HepG2 (cell line): ENCODE data around the gene P3H4. TPM values are rescaled to one million over a fixed set of nuclear protein-coding genes. Genes with fewer than 3 reads are reported as not detected.

Source experiments
- CENPX ChIP-seq: sonication (generic); formaldehyde crosslinking; IDR thresholded peaks from 2 replicates; pipeline ENCODE4 v1.9.0; 2021; ENCODE audit warnings: mild to moderate bottlenecking, missing genetic modification reagents, moderate library complexity
- ELF1 ChIP-seq: sonication (generic); formaldehyde crosslinking; IDR thresholded peaks from 2 replicates; pipeline ENCODE4 v1.4.0; 2020; ENCODE audit warnings: missing genetic modification reagents
- GATA4 ChIP-seq: sonication (generic); IDR thresholded peaks from 2 replicates; pipeline ENCODE4 v1.6.1; 2016; ENCODE audit warnings: antibody characterized with exemption, low read depth, borderline replicate concordance
- GATAD1 ChIP-seq: IDR thresholded peaks from 2 replicates; pipeline ENCODE4 v1.6.1; 2016; ENCODE audit warnings: missing genetic modification reagents, missing compliant biosample characterization
- GTF3A ChIP-seq: sonication (generic); formaldehyde crosslinking; conservative IDR thresholded peaks from 2 replicates; pipeline ENCODE4 v1.4.0; 2020; ENCODE audit warnings: mild to moderate bottlenecking, missing genetic modification reagents
- PTBP1 ChIP-seq: fragments of 200-400 bp; formaldehyde crosslinking; IDR thresholded peaks from 2 replicates; pipeline ENCODE4 v1.6.1; 2018; ENCODE audit warnings: low read length, low read depth; ENCODE audit not compliant: poor library complexity, severe bottlenecking
- SMAD9 ChIP-seq: sonication (generic); formaldehyde crosslinking; IDR thresholded peaks from 2 replicates; pipeline ENCODE4 v1.5.1; 2020; ENCODE audit warnings: mild to moderate bottlenecking, missing genetic modification reagents
- XBP1 ChIP-seq: sonication (generic); formaldehyde crosslinking; IDR thresholded peaks from 2 replicates; pipeline ENCODE4 v1.5.0; 2020; ENCODE audit warnings: missing genetic modification reagents
- ZNF33A ChIP-seq: sonication (generic); formaldehyde crosslinking; IDR thresholded peaks from 2 replicates; pipeline ENCODE4 v1.5.1; 2020; ENCODE audit warnings: missing genetic modification reagents, mild to moderate bottlenecking, moderate library complexity, borderline replicate concordance
- ZNF350 ChIP-seq: sonication (generic); formaldehyde crosslinking; IDR thresholded peaks from 2 replicates; pipeline ENCODE4 v1.4.0; 2020; ENCODE audit warnings: mild to moderate bottlenecking, low read depth, missing genetic modification reagents, borderline replicate concordance
- ZNF607 ChIP-seq: sonication (generic); formaldehyde crosslinking; IDR thresholded peaks from 2 replicates; pipeline ENCODE4 v1.5.1; 2020; ENCODE audit warnings: missing genetic modification reagents, mild to moderate bottlenecking, borderline replicate concordance
- polyA plus RNA-seq, 8 experiments: library from polyadenylated mRNA; depleted of rRNA in 3 of 8; stranded (reverse) in 7 of 8; unstranded in 1 of 8; fragments of >200 nt; fragmentation: Illumina TruSeq in 4 of 8; extraction: Trizol in 4 of 8; gene quantifications; 2 replicates each; pipeline versions ENCODE4 v1.2.1 to v1.2.3, GENCODE V29; 2011 to 2016; ENCODE audit warnings: low read depth in 4 of 8, missing spikeins in 1 of 8, mixed read lengths in 1 of 8; ENCODE audit not compliant: insufficient read depth in 1 of 8
- total RNA-seq, 5 experiments: library from RNA; depleted of rRNA; stranded (reverse); fragments of >200 nt; fragmentation: Illumina TruSeq; extraction: Trizol; gene quantifications; 2 replicates each; pipeline ENCODE4 v1.2.3, GENCODE V29; 2016; ENCODE audit warnings: low read depth in 1 of 5
- TF ChIP-seq, protein P1 (sequence below): sonication (generic); formaldehyde crosslinking; IDR thresholded peaks from 2 replicates; pipeline ENCODE4 v1.5.1; 2020; ENCODE audit warnings: missing genetic modification reagents, mild to moderate bottlenecking, borderline replicate concordance
- TF ChIP-seq, protein P2 (sequence below): sonication (generic); formaldehyde crosslinking; IDR thresholded peaks from 2 replicates; pipeline ENCODE4 v1.4.0; 2020; ENCODE audit warnings: missing genetic modification reagents, mild to moderate bottlenecking, borderline replicate concordance
- TF ChIP-seq, protein P3 (sequence below): sonication (generic); formaldehyde crosslinking; IDR thresholded peaks from 2 replicates; pipeline ENCODE4 v1.8.0; 2022; ENCODE audit warnings: missing genetic modification reagents, mild to moderate bottlenecking, borderline replicate concordance
- TF ChIP-seq, protein P4 (sequence below): sonication (generic); formaldehyde crosslinking; IDR thresholded peaks from 2 replicates; pipeline ENCODE4 v1.5.0; 2020; ENCODE audit warnings: mild to moderate bottlenecking, missing genetic modification reagents

The P3H4 gene
- total and polyA plus RNA-seq, 2 of the 13 experiments (the other 11 are each of a cell fraction or from before 2014, with no cell fraction given) = 37.1 to 50.6 TPM

DNA sequence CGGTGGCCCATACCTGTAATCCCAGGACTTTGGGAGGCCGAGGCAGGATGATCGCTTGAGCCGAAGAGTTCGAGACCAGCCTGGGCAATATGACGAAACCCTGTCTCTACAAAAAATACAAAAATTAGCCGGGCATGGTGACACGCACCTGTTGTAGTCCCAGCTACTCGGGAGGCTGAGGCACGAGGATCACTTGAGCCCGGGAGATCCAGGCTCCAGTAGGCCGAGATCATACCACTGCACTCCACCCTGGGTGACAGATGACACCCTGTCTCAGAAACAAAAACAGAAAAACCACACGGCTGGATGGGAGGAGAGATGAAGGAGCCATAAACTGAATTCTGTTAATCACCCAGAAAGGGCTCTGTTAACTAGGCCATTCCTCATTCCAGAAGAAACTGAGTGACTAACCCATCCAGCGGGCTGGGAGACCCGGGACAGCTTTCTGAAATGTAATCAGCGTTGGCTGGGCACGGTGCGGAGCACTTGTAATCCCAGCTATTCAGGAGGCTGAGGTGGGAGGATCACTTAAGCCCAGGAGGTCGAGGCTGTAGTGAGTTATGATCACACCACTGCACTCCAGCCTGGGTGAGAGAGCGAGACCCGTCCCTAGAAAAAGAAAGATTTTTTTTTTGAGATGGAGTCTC lies 24.9 kb upstream of the P3H4 start (continued):
- TF ChIP-seq, protein P1, sequence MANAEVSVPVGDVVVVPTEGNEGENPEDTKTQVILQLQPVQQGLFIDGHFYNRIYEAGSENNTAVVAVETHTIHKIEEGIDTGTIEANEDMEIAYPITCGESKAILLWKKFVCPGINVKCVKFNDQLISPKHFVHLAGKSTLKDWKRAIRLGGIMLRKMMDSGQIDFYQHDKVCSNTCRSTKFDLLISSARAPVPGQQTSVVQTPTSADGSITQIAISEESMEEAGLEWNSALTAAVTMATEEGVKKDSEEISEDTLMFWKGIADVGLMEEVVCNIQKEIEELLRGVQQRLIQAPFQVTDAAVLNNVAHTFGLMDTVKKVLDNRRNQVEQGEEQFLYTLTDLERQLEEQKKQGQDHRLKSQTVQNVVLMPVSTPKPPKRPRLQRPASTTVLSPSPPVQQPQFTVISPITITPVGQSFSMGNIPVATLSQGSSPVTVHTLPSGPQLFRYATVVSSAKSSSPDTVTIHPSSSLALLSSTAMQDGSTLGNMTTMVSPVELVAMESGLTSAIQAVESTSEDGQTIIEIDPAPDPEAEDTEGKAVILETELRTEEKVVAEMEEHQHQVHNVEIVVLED = no peak
- TF ChIP-seq, protein P2, sequence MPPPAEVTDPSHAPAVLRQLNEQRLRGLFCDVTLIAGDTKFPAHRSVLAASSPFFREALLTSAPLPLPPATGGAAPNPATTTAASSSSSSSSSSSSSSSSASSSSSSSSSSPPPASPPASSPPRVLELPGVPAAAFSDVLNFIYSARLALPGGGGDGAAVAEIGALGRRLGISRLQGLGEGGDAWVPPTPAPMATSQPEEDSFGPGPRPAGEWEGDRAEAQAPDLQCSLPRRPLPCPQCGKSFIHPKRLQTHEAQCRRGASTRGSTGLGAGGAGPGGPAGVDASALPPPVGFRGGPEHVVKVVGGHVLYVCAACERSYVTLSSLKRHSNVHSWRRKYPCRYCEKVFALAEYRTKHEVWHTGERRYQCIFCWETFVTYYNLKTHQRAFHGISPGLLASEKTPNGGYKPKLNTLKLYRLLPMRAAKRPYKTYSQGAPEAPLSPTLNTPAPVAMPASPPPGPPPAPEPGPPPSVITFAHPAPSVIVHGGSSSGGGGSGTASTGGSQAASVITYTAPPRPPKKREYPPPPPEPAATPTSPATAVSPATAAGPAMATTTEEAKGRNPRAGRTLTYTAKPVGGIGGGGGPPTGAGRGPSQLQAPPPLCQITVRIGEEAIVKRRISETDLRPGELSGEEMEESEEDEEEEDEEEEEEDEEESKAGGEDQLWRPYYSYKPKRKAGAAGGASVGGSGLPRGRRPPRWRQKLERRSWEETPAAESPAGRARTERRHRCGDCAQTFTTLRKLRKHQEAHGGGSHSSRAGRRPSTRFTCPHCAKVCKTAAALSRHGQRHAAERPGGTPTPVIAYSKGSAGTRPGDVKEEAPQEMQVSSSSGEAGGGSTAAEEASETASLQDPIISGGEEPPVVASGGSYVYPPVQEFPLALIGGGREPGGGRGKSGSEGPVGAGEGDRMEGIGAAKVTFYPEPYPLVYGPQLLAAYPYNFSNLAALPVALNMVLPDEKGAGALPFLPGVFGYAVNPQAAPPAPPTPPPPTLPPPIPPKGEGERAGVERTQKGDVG (CRISPR knock-in tag) = no peak
- TF ChIP-seq SMAD9 (CRISPR knock-in tag) (no peak), XBP1 (no peak), ZNF33A (CRISPR knock-in tag) (no peak), ELF1 (CRISPR knock-in tag) (no peak), ZNF607 (no peak), GATAD1 (CRISPR knock-in tag) (no peak), GTF3A (CRISPR knock-in tag) (no peak), PTBP1 (no peak), GATA4 (no peak), CENPX (CRISPR knock-in tag) (no peak), ZNF350 (no peak)
- TF ChIP-seq, protein P3, sequence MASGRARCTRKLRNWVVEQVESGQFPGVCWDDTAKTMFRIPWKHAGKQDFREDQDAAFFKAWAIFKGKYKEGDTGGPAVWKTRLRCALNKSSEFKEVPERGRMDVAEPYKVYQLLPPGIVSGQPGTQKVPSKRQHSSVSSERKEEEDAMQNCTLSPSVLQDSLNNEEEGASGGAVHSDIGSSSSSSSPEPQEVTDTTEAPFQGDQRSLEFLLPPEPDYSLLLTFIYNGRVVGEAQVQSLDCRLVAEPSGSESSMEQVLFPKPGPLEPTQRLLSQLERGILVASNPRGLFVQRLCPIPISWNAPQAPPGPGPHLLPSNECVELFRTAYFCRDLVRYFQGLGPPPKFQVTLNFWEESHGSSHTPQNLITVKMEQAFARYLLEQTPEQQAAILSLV (CRISPR knock-in tag) = no peak
- TF ChIP-seq, protein P4, sequence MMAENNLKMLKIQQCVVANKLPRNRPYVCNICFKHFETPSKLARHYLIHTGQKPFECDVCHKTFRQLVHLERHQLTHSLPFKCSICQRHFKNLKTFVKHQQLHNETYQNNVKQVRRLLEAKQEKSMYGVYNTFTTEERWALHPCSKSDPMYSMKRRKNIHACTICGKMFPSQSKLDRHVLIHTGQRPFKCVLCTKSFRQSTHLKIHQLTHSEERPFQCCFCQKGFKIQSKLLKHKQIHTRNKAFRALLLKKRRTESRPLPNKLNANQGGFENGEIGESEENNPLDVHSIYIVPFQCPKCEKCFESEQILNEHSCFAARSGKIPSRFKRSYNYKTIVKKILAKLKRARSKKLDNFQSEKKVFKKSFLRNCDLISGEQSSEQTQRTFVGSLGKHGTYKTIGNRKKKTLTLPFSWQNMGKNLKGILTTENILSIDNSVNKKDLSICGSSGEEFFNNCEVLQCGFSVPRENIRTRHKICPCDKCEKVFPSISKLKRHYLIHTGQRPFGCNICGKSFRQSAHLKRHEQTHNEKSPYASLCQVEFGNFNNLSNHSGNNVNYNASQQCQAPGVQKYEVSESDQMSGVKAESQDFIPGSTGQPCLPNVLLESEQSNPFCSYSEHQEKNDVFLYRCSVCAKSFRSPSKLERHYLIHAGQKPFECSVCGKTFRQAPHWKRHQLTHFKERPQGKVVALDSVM = peak; percentile 91
